HTERT RPE-1 (cell line): ENCODE data around the gene SUPT5H.

Experiments used
- in situ Hi-C: fragments of 300-500 bp; cut with MboI; formaldehyde crosslinking; loops from 4 replicates; pipeline ENCODE4 v1.14.3; 2020; ENCODE audit warnings: low sequenced_read_pairs

SUPT5H gene

DNA sequence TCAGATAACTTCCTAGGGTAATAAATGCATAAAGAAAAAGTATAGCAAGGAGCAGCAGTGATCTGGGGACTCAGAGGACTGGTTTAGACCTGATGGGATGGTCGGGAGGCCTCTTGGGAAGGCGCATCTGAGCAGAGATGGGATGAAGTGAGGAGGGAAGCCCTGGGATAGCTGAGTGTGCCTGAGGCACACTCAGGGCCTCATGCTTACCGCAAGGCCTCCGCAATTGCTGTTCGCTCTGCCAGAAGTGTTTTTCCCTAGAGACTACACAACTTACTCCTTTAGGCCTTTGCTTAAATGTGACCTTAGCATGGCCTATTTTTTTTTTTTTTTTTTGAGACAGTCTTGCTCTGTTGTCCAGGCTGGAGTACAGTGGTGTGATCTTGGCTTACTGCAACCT, 49.3 kb downstream of the SUPT5H start:
- in situ Hi-C loops, result no loop called here

DNA sequence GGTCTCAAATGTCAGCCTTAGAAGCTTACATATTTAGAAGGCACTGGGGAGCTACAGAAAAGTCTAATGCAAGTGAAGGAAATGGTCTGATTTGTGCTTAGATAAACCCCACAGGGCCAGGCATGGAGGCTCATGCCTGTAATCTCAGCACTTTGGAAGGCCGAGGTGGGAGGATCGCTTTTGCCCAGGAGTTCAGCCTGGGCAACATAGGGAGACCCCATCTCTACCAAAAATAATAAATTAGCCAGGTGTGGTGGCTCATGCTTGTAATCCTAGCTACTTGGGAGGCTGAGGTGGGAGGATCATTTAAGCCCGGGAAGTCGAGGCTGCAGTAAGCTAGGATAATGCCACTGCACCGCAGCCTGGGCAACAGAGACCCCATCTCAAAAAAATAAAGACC, 50.7 kb downstream of the SUPT5H start:
- in situ Hi-C loops, result no loop called here

DNA sequence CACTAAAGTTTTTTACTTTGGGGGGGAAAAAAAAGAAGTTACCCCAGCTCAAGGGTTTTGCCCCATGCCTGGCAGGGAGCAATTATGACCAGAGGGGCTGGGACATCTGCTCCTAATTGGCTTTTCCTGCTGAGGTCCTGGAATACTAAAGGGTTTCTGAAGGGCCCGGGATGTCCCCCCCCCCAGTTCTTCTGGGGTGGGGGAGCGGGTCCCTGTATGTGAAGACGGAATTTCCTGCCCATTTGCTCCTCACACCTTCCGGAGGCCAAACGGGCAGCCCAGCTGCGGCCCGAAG, 52.3 kb downstream of the SUPT5H start:
- in situ Hi-C loops, result no loop called here

GRCh38 chr19:39497996-39498797, 52.8 kb downstream of the SUPT5H start:
- in situ Hi-C loops, result no loop called here

DNA sequence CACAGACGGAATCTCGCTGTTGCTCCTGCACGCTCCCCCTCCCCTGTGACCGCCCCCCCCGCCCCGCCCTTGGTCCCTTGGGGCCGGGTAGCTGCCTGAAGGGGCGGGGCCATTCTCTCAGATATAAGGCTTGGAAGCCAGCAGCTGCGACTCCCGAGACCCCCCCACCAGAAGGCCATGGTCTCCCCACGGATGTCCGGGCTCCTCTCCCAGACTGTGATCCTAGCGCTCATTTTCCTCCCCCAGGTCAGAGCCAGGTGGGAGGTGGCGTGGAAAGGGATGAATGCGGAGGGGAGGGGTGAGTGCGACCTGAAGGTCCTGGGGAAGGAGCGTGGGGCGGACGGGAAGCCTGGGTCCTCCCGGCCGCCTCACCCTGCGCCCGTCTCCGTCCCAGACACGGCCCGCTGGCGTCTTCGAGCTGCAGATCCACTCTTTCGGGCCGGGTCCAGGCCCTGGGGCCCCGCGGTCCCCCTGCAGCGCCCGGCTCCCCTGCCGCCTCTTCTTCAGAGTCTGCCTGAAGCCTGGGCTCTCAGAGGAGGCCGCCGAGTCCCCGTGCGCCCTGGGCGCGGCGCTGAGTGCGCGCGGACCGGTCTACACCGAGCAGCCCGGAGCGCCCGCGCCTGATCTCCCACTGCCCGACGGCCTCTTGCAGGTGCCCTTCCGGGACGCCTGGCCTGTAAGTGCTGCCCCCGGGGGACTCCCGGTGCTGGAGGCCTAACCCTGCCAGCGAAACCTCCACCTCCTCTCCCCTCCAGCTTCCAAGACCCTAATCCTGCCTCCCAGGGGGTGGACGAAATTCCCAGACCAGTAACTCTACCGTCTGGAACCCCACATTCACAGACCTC, 53.6 kb downstream of the SUPT5H start, which contains the start of gene DLL3:
Gene DLL3, plus strand, starts transcription at position 150 of the 845 bp plus-strand sequence. Its CDS starts 28 bp downstream, at position 178.
- in situ Hi-C loops, result no loop called here

DNA sequence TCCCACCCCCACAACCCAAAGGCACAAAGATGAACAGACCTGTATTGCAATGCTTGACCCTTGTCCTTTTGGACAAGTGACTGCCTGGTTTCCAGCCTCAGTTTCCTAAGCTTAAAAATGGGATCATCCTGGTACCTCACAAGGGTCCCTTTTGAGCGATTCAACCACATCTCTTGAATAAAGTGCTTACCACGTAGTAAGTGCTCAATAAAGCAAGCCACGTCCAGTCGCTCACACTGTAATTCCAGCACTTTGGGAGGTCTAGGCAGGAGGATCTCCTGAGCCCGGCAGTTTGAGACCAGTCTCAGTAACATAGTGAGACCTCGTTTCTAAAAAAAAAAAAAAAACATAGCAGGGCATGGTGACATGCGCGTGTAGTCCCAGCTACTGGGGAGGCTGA, 54.5 kb downstream of the SUPT5H start:
- in situ Hi-C loops, result no loop called here

DNA sequence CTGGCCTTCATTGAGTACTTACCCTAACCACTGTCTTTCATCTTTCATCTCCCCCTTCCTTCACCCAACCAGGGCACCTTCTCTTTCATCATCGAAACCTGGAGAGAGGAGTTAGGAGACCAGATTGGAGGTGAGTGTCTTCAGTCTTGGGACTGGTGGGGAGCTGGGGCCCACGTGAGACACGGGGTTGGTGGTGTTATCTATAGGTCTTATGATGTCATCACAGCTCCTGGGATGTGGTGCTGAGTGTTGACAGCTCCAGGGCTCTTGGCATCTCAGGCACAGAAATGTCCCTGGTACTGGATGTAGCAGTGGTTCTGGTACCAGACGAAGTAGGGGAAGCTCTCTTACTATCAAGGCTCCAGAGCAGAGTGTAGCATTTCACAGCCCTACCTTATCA, 55.2 kb downstream of the SUPT5H start:
- in situ Hi-C loops, result no loop called here

GRCh38 chr19:39501340-39501739, 56.0 kb downstream of the SUPT5H start:
- in situ Hi-C loops, result no loop called here

GRCh38 chr19:39502640-39503417, 57.4 kb downstream of the SUPT5H start:
- in situ Hi-C loops, result no loop called here

GRCh38 chr19:39506598-39506943, 61.2 kb downstream of the SUPT5H start:
- in situ Hi-C loops, result no loop called here

- in situ Hi-C loops, result no loop called here
Observed at GRCh38 chr19:39506944-39507714, 61.7 kb downstream of the SUPT5H start.

DNA sequence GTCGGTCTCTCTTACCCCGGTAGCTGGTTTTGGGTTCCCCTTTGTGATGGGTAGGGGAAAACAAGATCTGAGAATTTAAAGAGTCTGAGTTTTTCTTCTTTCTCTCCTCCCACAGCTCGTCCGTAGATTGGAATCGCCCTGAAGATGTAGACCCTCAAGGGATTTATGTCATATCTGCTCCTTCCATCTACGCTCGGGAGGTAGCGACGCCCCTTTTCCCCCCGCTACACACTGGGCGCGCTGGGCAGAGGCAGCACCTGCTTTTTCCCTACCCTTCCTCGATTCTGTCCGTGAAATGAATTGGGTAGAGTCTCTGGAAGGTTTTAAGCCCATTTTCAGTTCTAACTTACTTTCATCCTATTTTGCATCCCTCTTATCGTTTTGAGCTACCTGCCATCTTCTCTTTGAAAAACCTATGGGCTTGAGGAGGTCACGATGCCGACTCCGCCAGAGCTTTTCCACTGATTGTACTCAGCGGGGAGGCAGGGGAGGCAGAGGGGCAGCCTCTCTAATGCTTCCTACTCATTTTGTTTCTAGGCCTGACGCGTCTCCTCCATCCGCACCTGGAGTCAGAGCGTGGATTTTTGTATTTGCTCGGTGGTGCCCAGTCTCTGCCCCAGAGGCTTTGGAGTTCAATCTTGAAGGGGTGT, 62.5 kb downstream of the SUPT5H start:
- in situ Hi-C loops, result no loop called here

GRCh38 chr19:39508629-39509028, 63.2 kb downstream of the SUPT5H start:
- in situ Hi-C loops, result no loop called here

GRCh38 chr19:39509233-39509632, 63.9 kb downstream of the SUPT5H start:
- in situ Hi-C loops, result no loop called here

GRCh38 chr19:39512988-39513387, 67.6 kb downstream of the SUPT5H start:
- in situ Hi-C loops, result no loop called here

GRCh38 chr19:39514840-39515550, 69.6 kb downstream of the SUPT5H start, which contains the start of gene SELENOV:
SELENOV (plus strand) TSS chr19:39515139; CDS start chr19:39515213, 74 bp downstream.
- in situ Hi-C loops, result no loop called here

DNA sequence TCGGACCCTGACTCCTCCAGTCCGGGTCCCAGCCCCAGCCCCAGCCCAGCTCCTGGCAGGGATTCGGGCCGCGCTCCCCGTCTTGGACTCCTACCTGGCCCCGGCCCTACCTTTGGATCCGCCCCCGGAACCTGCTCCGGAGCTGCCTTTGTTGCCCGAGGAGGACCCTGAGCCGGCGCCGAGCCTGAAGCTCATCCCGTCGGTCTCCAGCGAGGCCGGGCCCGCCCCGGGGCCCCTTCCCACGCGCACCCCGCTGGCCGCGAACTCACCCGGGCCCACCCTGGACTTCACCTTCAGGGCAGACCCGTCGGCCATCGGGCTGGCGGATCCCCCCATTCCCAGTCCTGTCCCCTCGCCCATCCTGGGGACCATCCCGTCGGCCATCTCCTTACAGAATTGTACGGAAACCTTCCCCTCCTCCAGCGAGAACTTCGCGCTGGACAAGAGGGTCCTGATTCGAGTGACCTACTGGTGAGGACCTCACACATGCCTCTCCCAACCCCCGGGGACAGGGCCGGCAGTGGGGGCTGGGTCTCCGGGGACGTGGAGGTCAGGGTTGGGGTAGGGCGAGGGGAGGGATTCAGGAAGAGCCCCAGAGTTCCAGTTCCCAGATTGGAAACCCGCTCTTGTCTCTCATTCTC, 70.3 kb downstream of the SUPT5H start:
- in situ Hi-C loops, result no loop called here

DNA sequence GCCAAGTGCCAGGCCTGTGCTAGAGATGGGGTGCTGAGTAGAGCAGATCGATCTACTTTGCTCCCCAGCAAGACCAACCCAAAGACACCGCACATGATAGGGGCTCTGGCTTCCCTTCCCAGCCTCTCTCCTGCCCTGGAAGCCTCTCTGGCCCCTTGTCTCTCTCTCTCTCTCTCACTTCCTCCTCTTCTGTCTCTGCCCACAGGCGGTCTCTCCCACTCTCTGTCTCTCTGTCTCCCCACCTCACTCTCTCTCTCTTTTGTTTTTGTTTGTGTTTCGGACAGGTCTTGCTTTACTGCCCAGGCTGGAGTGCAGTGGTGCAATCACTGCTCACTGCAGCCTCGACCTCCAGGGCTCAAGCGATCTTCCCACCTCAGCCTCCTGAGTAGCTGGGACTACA, 70.9 kb downstream of the SUPT5H start:
- in situ Hi-C loops, result no loop called here

- in situ Hi-C loops, result no loop called here
Observed at GRCh38 chr19:39517432-39517831, 72.0 kb downstream of the SUPT5H start.
